Measurements from ENCODE around the gene ERVFRD-1.
"Not testable (repeated sequence)": the region's sequence is repeated elsewhere in the genome, so short reads cannot be mapped to it uniquely, and the experiment has no call there.

Gene ERVFRD-1

GRCh38 chr6:11087141-11087812 lies 24.2 kb downstream of the ERVFRD-1 start:
- not testable (repeated sequence) for DNase-seq

- no peak for DNase-seq
These were observed 25.6 kb downstream of the ERVFRD-1 start for GRCh38 chr6:11085758-11086435.

- no peak for DNase-seq
These were observed 27.6 kb downstream of the ERVFRD-1 start for GRCh38 chr6:11083956-11084355.

GRCh38 chr6:11083491-11083890 lies 28.0 kb downstream of the ERVFRD-1 start:
- no peak for DNase-seq

GRCh38 chr6:11080296-11080695 lies 31.2 kb downstream of the ERVFRD-1 start:
- no peak for DNase-seq

GRCh38 chr6:11078266-11078665 lies 33.3 kb downstream of the ERVFRD-1 start:
- DNase-seq, result no peak

- no peak for DNase-seq
These were observed 35.0 kb downstream of the ERVFRD-1 start for GRCh38 chr6:11076540-11076939.

- DNase-seq, result no peak
These were observed 39.4 kb downstream of the ERVFRD-1 start for GRCh38 chr6:11072101-11072500.

- DNase-seq, result no peak
These were observed 41.8 kb downstream of the ERVFRD-1 start for GRCh38 chr6:11069760-11070159.

GRCh38 chr6:11067348-11067747 lies 44.2 kb downstream of the ERVFRD-1 start:
- DNase-seq, result no peak

- DNase-seq, result no peak
These were observed 44.8 kb downstream of the ERVFRD-1 start for GRCh38 chr6:11066505-11067347.

GRCh38 chr6:11065436-11066202 lies 45.9 kb downstream of the ERVFRD-1 start:
- DNase-seq, result no peak

GRCh38 chr6:11064836-11065235 lies 46.7 kb downstream of the ERVFRD-1 start:
- no peak for DNase-seq

- no peak for DNase-seq
These were observed 48.8 kb downstream of the ERVFRD-1 start for GRCh38 chr6:11062715-11063114.

GRCh38 chr6:11062083-11062482 lies 49.4 kb downstream of the ERVFRD-1 start:
- no peak for DNase-seq

- no peak for DNase-seq
These were observed 53.1 kb downstream of the ERVFRD-1 start for GRCh38 chr6:11058406-11058805.

GRCh38 chr6:11056871-11057270 lies 54.7 kb downstream of the ERVFRD-1 start:
- no peak for DNase-seq

GRCh38 chr6:11055127-11055627 lies 56.3 kb downstream of the ERVFRD-1 start:
- no peak for DNase-seq

- no peak for DNase-seq
These were observed 56.8 kb downstream of the ERVFRD-1 start for GRCh38 chr6:11054722-11055121.

- no peak for DNase-seq
These were observed 58.2 kb downstream of the ERVFRD-1 start for GRCh38 chr6:11053307-11053706.
